NT2/D1 (cell line): Measurements from ENCODE around the gene PCSK4.

Source experiments
- YY1 ChIP-seq: IDR thresholded peaks from 2 replicates; pipeline ENCODE4 v1.6.1; 2011; ENCODE audit not compliant: insufficient read length, insufficient read depth
- ZNF274 ChIP-seq: IDR thresholded peaks from 2 replicates; pipeline ENCODE4 v1.6.1; 2011; ENCODE audit warnings: mild to moderate bottlenecking, low read depth, low read length

DNA sequence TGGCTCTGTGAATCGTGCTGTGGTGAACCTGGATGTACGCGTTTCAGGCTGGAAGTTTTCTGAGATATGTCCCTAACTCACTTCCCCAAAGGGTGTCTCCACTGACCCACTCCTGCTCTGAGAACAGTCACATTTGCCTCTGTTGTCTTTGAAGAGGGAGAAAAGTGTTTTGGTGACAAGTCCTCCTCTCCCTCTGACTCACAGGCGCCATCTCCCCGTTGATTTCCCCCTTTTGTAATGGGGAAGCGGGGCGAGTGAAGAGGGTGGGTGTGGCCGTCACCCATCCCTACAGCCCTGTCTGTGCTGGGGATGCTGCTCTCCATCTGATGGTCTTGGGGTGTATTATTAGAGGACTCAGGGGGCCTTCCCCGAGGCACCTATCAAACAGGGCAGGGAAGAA lies 30.7 kb downstream of the PCSK4 start:
- no peak for TF ChIP-seq ZNF274
- TF ChIP-seq YY1, result no peak
